Cerebellar cortex (tissue), 1 donor: Measurements from ENCODE around the gene SNX14.

Experiments
- DNase-seq: peaks from one replicate; pipeline ENCODE4 v3.0.0-alpha.2; 2015; ENCODE audit warnings: low spot score

SNX14 gene

GRCh38 chr6:85506441-85507093, 87.1 kb downstream of the SNX14 start:
- DNase-seq, result no peak

- peak; percentile 8 for DNase-seq
These were observed 94.9 kb downstream of the SNX14 start for GRCh38 chr6:85498596-85499258.

GRCh38 chr6:85496856-85497255, 96.8 kb downstream of the SNX14 start:
- DNase-seq, result no peak

- DNase-seq, result no peak
These were observed 97.6 kb downstream of the SNX14 start for GRCh38 chr6:85496009-85496579.

- DNase-seq, result no peak
These were observed 98.8 kb downstream of the SNX14 start for GRCh38 chr6:85494547-85495536.

GRCh38 chr6:85493389-85493788, 100.3 kb downstream of the SNX14 start:
- no peak for DNase-seq

GRCh38 chr6:85490516-85491248, 103.0 kb downstream of the SNX14 start:
- DNase-seq, result no peak

- DNase-seq, result peak; percentile 31
These were observed 108.7 kb downstream of the SNX14 start for GRCh38 chr6:85484948-85485347.

GRCh38 chr6:85483846-85484245, 109.8 kb downstream of the SNX14 start:
- DNase-seq, result no peak

GRCh38 chr6:85482905-85483700, 110.6 kb downstream of the SNX14 start:
- peak; percentile 46 for DNase-seq

- DNase-seq, result no peak
These were observed 111.3 kb downstream of the SNX14 start for GRCh38 chr6:85482206-85482904.

GRCh38 chr6:85479208-85479607, 114.5 kb downstream of the SNX14 start:
- no peak for DNase-seq

GRCh38 chr6:85476532-85476931, 117.1 kb downstream of the SNX14 start:
- DNase-seq, result no peak

GRCh38 chr6:85473748-85474147, 119.9 kb downstream of the SNX14 start:
- DNase-seq, result no peak

- DNase-seq, result no peak
These were observed 120.9 kb downstream of the SNX14 start for GRCh38 chr6:85472744-85473143.

- DNase-seq, result no peak
These were observed 123.6 kb downstream of the SNX14 start for GRCh38 chr6:85470023-85470410.

GRCh38 chr6:85469276-85470022, 124.2 kb downstream of the SNX14 start:
- no peak for DNase-seq

GRCh38 chr6:85468326-85468725, 125.3 kb downstream of the SNX14 start:
- DNase-seq, result no peak

- DNase-seq, result no peak
These were observed 127.9 kb downstream of the SNX14 start for GRCh38 chr6:85465762-85466161.
